ENCODE measurements around the gene AP1M2.

AP1M2 gene

DNA sequence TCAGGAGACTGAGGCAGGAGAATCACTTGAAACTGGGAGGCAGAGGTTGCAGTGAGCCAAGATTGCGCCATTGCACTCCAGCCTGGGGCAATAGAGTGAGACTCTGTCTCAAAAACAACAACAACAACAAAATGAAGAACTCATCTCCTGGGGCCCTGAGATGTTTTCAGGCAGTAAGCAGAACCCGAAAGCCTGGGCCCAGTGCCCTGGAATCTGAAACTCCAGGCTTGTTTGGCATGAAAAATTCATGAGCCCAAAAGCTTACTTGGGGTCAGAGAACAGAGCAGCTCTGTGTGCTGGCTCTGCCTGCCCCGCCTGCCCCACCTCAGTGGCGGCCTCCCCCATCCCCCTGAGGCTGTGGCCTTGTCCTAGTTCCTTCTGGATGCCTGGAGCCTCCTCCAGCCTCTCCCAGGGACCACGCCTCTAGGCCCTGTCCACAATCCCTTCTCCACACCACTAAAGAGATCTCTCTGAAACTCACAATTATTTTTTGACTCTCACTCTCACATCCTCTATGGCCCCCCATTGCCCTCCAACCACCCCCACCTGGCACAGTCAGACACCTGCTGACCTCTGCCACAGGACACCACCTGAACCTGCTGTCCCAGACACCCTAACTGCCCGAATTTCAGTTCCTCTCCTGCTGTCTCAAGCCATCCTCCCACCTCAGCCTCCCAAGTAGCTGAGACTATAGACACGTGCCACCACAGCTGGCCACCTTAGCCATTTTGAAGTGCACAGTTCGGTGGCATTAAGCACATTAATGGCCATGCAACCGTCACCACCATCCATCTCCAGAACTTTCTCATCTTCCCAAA is 6.9 kb upstream of the AP1M2 start:
- no peak overlapping the region for H3K4me3 ChIP-seq (ENCODE audit: low read depth, low read length)
- H3K27me3 ChIP-seq (ENCODE audit: insufficient read depth, low read depth, severe bottlenecking): no peaks in the 10 kb centered on the region
- TF ChIP-seq, protein P1, sequence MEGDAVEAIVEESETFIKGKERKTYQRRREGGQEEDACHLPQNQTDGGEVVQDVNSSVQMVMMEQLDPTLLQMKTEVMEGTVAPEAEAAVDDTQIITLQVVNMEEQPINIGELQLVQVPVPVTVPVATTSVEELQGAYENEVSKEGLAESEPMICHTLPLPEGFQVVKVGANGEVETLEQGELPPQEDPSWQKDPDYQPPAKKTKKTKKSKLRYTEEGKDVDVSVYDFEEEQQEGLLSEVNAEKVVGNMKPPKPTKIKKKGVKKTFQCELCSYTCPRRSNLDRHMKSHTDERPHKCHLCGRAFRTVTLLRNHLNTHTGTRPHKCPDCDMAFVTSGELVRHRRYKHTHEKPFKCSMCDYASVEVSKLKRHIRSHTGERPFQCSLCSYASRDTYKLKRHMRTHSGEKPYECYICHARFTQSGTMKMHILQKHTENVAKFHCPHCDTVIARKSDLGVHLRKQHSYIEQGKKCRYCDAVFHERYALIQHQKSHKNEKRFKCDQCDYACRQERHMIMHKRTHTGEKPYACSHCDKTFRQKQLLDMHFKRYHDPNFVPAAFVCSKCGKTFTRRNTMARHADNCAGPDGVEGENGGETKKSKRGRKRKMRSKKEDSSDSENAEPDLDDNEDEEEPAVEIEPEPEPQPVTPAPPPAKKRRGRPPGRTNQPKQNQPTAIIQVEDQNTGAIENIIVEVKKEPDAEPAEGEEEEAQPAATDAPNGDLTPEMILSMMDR (IDR thresholded peaks at IDR 0.05; ENCODE audit: low read depth, low read length): no peak
- no peaks in the 10 kb centered on the region for H3K9me3 ChIP-seq (ENCODE audit: severe bottlenecking)
- no peak for DNase-seq
- no peak overlapping the region for H3K27ac ChIP-seq
- no peaks in the 10 kb centered on the region for H3K36me3 ChIP-seq

DNA sequence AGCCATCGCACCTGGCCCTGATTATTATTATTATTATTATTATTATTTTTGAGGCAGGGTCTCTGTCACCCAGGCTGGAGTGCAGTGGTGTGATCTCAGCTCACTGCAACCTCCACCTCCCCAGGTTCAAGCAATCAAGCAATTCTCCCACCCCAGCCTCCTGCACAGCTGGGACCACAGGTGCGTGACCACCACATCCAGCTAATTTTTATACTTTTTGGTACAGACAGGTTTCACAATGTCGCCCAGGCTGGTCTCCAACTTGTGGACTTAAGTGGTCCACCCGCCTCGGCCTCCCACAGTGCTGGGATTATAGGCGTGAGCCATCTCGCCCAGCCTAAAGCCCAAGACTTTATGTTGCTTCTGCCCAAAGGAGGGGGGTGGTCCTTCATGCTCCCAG is 6.0 kb upstream of the AP1M2 start:
- H3K27me3 ChIP-seq (ENCODE audit: insufficient read depth, low read depth, severe bottlenecking): no peaks in the 10 kb centered on the region
- no peak overlapping the region for H3K4me3 ChIP-seq (ENCODE audit: low read depth, low read length)
- no peak overlapping the region for H3K27ac ChIP-seq
- no peak for DNase-seq
- TF ChIP-seq, protein P1 (IDR thresholded peaks at IDR 0.05; ENCODE audit: low read depth, low read length): no peak
- H3K36me3 ChIP-seq: no peaks in the 10 kb centered on the region
- no peaks in the 10 kb centered on the region for H3K9me3 ChIP-seq (ENCODE audit: severe bottlenecking)

DNA sequence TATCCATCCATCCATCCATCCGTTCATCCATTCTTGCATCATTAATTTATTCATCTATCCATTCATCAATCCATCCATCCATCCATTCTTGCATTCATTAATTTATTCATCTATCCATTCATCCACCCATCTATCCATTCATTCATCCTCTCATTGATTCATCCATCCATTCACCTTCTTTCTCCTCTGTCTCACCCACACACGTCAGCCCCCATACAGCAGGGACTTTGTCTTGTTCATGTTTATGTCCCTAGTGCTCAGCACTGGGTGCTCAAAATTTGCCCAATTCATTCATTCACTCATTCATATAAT is 683 bp upstream of the AP1M2 start:
- Histone ChIP-seq H3K27me3 (ENCODE audit: insufficient read depth, low read depth, severe bottlenecking) (no peaks in the 10 kb centered on the region), H3K36me3 (no peaks in the 10 kb centered on the region), H3K9me3 (ENCODE audit: severe bottlenecking) (no peaks in the 10 kb centered on the region), H3K27ac (no peak overlapping the region), H3K4me3 (ENCODE audit: low read depth, low read length) (no peak overlapping the region)
- TF ChIP-seq, protein P1 (IDR thresholded peaks at IDR 0.05; ENCODE audit: low read depth, low read length): no peak
- DNase-seq: no peak

DNA sequence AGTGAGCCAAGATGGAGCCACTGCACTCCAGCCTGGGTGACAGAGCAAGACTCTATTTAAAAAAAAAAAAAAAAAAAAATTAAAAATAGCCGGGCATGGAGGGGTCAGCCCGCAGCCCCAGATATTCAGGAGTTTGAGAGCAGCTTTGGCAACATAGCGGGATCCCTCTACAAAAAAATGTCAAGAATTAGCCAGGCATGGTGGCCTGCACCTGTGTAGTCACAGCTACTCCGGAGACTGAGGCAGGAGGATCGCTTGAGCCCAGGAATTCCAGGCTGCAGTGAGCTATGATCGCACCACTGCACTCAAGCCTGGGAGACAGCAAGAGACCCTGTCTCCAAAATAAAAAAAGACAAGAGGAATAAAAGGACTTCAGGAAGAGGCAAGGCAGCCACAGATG is 716 bp downstream of the AP1M2 start:
- no peak for DNase-seq
- Histone ChIP-seq H3K36me3 (no peaks in the 10 kb centered on the region), H3K4me3 (ENCODE audit: low read depth, low read length) (no peak overlapping the region)

DNA sequence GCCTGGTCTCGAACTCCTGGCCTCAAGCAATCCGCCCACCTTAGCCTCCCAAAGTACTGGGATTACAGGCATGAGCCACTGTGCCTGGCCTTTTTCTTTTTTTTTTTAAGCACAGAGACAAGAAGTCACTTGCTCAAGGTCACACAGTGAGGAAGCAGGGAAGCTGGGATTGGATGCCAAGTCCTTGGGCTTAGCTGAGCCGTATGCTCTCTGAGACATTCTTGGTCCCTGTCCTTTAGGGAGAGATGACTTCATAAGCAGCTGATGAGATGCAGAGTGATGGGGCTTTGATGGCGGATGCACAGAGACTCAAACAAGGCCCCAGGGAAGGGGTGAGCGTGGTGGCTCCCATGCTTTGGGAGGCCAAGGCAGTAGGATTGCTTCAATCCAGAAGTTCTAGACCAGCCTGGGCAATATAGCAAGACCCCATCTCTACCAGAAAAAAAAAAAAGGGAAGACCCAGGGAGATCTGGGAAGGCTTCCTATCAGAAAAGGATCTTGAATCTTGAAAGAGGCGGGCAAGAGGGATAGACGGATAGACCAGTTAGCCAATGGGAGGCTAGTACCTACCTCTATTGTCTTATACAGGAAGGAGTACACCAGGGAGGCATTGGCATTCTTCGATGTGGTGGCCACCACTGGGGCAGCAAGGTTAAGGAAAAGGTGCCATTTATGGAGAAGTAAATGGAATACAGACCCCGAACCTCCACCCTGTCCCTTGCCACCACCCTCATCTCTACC is 3.9 kb downstream of the AP1M2 start:
- Histone ChIP-seq H3K9me3 (ENCODE audit: severe bottlenecking) (no peaks in the 10 kb centered on the region), H3K36me3 (no peaks in the 10 kb centered on the region), H3K4me3 (ENCODE audit: low read depth, low read length) (no peak overlapping the region), H3K27ac (no peak overlapping the region), H3K27me3 (ENCODE audit: insufficient read depth, low read depth, severe bottlenecking) (no peaks in the 10 kb centered on the region)
- TF ChIP-seq, protein P1 (IDR thresholded peaks at IDR 0.05; ENCODE audit: low read depth, low read length): no peak
- no peak for DNase-seq

More for the DNA sequence above, 716 bp downstream of the AP1M2 start:
- no peaks in the 10 kb centered on the region for H3K9me3 ChIP-seq (ENCODE audit: severe bottlenecking)
- TF ChIP-seq, protein P1 (IDR thresholded peaks at IDR 0.05; ENCODE audit: low read depth, low read length): no peak
- no peak overlapping the region for H3K27ac ChIP-seq
- no peaks in the 10 kb centered on the region for H3K27me3 ChIP-seq (ENCODE audit: insufficient read depth, low read depth, severe bottlenecking)

Measured in WERI-Rb-1 (cell line).